ENCODE data around the gene VASH2.

DNA sequence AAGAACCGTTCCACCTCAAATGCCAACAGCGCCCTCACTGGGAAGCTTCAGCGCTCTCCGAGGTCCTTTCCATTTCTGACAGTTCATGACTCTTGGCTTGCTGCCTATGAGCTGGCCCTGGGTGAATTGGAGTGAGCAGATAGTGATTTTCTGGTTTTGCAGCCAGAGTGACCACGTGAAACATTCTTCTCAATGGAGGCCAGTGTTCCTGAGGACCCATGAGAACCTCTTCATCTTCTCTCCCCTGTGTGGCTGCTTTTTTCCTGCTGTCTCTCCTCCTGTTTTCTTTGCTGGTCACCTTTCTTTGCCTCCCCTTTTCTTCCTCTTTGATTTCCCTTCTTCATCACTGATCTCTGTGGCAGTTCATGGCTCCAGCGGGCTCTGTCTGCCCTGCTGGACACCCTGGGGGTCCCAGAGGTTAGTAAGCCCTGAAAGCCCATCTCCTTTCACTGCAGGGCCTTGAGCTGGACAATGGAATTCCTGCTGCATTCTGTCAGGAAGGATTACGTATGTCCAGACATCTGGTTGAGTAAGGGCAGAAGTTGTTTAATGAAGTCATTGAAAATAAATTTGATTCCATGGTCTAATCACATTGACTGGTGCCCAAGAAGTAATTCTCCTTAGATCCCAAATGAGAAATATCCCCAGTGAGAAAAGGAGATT is 29.9 kb downstream of the VASH2 start:
- no peak for TF ChIP-seq SUZ12 (IDR thresholded peaks at IDR 0.05; ENCODE audit: extremely low read depth, insufficient read depth, insufficient read length)
- TF ChIP-seq ZNF274 (IDR thresholded peaks at IDR 0.05; ENCODE audit: low read depth, low read length), result no peak
- TF ChIP-seq YY1 (IDR thresholded peaks at IDR 0.05; ENCODE audit: insufficient read depth, insufficient read length), result no peak
